ENCODE measurements around the gene GRM1.

Gene GRM1

DNA sequence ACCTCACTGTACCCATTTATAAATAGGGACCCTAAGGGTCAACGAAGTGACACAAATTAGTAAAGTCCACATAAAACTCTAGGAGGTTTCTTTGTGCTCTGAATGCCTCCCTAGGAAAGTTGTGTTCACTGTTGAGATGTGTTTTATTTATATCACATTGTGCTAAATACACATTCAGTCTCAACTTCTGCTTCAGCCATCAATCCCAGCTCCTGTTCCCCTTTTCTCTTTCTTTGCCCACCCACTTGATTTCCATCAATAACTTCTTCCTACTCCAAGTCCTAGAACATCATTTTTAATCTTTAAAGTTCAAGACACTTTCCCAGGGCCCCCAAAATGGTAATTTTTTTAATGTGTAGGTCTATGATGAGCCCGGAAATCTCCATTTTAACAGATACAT is 306.5 kb downstream of the GRM1 start:
- no peaks in the 10 kb centered on the region for H3K27me3 ChIP-seq (ENCODE audit: low read depth, low read length)
- H3K27ac ChIP-seq (ENCODE audit: low read length): no peak overlapping the region
- no peaks in the 10 kb centered on the region for H3K36me3 ChIP-seq (ENCODE audit: control insufficient read depth in 1 of 2, insufficient read depth in 2 of 2, low read length in 2 of 2)
- no peak overlapping the region for H3K4me3 ChIP-seq (ENCODE audit: low read depth in 1 of 2, low read length in 2 of 2)
- no peaks in the 10 kb centered on the region for H3K4me1 ChIP-seq (ENCODE audit: control insufficient read depth in 1 of 2, insufficient read depth in 2 of 2, low read length in 2 of 2)
- no peaks in the 10 kb centered on the region for H3K9me3 ChIP-seq (ENCODE audit: control insufficient read depth in 1 of 2, low read length in 2 of 2)

GRCh38 chr6:146336191-146336590 is 307.3 kb downstream of the GRM1 start:
- Histone ChIP-seq H3K27ac (ENCODE audit: low read length) (no peak overlapping the region), H3K4me1 (ENCODE audit: control insufficient read depth in 1 of 2, insufficient read depth in 2 of 2, low read length in 2 of 2) (no peaks in the 10 kb centered on the region), H3K36me3 (ENCODE audit: control insufficient read depth in 1 of 2, insufficient read depth in 2 of 2, low read length in 2 of 2) (no peaks in the 10 kb centered on the region), H3K27me3 (ENCODE audit: low read depth, low read length) (no peaks in the 10 kb centered on the region), H3K9me3 (ENCODE audit: control insufficient read depth in 1 of 2, low read length in 2 of 2) (no peaks in the 10 kb centered on the region), H3K4me3 (ENCODE audit: low read depth in 1 of 2, low read length in 2 of 2) (no peak overlapping the region)

DNA sequence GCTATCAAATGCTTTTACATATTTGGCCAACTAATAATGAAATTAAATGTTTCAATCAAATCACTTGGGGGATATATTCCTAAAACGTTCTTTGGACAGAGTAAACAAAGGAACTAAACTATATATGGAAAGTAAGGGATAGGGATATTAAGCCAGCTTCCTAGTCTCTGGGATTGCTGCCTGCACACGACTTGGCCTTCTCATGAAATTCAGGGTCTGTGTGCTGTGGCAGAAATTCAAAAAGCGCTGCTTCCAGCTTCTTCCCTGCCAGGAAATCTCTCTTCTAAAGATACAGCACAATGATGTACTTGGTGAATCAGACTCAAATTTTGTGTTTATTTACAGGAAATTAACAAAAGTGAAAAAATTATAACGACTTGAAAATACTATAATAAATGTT is 308.5 kb downstream of the GRM1 start:
- Histone ChIP-seq H3K27ac (ENCODE audit: low read length) (no peak overlapping the region), H3K4me1 (ENCODE audit: control insufficient read depth in 1 of 2, insufficient read depth in 2 of 2, low read length in 2 of 2) (no peaks in the 10 kb centered on the region), H3K27me3 (ENCODE audit: low read depth, low read length) (no peaks in the 10 kb centered on the region), H3K36me3 (ENCODE audit: control insufficient read depth in 1 of 2, insufficient read depth in 2 of 2, low read length in 2 of 2) (no peaks in the 10 kb centered on the region), H3K4me3 (ENCODE audit: low read depth in 1 of 2, low read length in 2 of 2) (no peak overlapping the region), H3K9me3 (ENCODE audit: control insufficient read depth in 1 of 2, low read length in 2 of 2) (no peaks in the 10 kb centered on the region)

DNA sequence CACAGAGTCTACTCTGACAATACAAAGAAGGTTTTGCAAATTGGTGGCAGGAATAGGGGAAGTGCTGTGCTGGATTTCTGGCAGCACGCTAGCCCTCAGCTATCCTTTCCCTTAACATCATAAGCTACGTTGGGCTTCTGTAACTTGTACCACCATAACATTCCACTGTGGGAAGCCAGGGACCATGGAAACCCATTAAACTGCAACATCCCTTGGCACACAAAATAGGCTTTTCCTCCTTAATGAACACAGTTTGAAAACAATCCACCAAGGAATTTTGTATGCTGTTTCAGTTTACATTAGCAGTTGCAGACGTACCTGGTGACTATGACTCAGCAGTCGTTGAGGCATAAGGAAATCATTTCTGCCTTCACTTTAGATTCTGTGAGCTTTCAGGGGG is 310.9 kb downstream of the GRM1 start:
- no peaks in the 10 kb centered on the region for H3K4me1 ChIP-seq (ENCODE audit: control insufficient read depth in 1 of 2, insufficient read depth in 2 of 2, low read length in 2 of 2)
- no peaks in the 10 kb centered on the region for H3K27me3 ChIP-seq (ENCODE audit: low read depth, low read length)
- no peaks in the 10 kb centered on the region for H3K36me3 ChIP-seq (ENCODE audit: control insufficient read depth in 1 of 2, insufficient read depth in 2 of 2, low read length in 2 of 2)
- no peak overlapping the region for H3K27ac ChIP-seq (ENCODE audit: low read length)
- H3K9me3 ChIP-seq (ENCODE audit: control insufficient read depth in 1 of 2, low read length in 2 of 2): no peaks in the 10 kb centered on the region
- no peak overlapping the region for H3K4me3 ChIP-seq (ENCODE audit: low read depth in 1 of 2, low read length in 2 of 2)

DNA sequence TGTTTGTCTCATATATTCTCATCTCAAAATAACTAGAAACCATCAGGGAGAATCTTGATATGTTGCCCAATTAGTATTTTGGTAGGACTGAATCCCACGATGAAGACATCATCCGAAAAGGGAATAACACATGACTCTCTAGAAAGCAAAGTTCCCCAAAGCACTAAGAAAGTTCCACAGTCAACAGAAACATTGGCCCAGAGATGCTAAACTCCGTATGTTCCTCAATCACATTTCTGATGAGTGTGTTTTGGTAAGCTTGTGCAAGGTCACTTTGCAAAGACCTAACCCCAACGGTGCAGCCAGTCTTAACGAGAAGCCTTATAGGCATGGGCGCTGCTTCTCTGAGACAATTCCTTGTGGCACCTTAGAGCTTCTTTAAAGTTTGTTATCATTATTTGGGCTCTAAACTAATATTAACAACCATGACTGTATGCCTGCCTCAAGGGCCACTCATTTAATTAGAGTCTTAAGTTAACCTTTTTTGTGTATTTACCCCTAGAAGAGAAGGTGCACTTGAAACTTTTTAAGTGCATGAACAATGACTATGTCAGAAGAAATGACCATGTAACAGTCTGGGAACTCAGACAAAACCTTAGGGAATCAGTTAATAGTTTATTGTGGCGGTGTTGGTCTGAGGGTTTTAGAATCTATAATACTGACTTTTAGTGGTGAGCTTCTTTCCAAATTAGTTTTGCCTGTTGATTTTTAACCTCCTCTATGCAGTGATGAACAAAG is 312.8 kb downstream of the GRM1 start:
- Histone ChIP-seq H3K9me3 (ENCODE audit: control insufficient read depth in 1 of 2, low read length in 2 of 2) (no peaks in the 10 kb centered on the region), H3K4me1 (ENCODE audit: control insufficient read depth in 1 of 2, insufficient read depth in 2 of 2, low read length in 2 of 2) (no peaks in the 10 kb centered on the region), H3K27me3 (ENCODE audit: low read depth, low read length) (no peaks in the 10 kb centered on the region), H3K4me3 (ENCODE audit: low read depth in 1 of 2, low read length in 2 of 2) (no peak overlapping the region), H3K27ac (ENCODE audit: low read length) (no peak overlapping the region), H3K36me3 (ENCODE audit: control insufficient read depth in 1 of 2, insufficient read depth in 2 of 2, low read length in 2 of 2) (no peaks in the 10 kb centered on the region)

DNA sequence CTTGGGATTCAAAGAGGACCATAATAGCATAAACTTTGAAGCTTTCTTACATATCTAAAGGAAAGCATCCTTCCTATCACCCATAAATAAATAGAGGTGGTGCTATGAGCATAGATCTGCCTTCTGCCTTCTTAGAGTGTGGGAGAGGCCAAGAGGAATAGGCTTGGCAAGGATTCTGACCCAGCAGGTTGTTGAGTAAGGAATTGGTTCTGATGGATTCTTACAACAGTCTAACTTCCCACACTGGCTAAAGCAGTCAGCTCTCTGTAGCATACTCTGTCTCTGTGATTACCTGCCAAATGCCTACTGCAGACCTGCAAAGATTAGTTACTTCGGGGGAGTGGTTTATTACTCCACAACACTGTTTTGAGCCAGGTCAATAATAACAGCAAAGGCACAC is 316.7 kb downstream of the GRM1 start:
- Histone ChIP-seq H3K4me1 (ENCODE audit: control insufficient read depth in 1 of 2, insufficient read depth in 2 of 2, low read length in 2 of 2) (no peaks in the 10 kb centered on the region), H3K27me3 (ENCODE audit: low read depth, low read length) (no peaks in the 10 kb centered on the region), H3K27ac (ENCODE audit: low read length) (no peak overlapping the region), H3K36me3 (ENCODE audit: control insufficient read depth in 1 of 2, insufficient read depth in 2 of 2, low read length in 2 of 2) (no peaks in the 10 kb centered on the region), H3K4me3 (ENCODE audit: low read depth in 1 of 2, low read length in 2 of 2) (no peak overlapping the region), H3K9me3 (ENCODE audit: control insufficient read depth in 1 of 2, low read length in 2 of 2) (no peaks in the 10 kb centered on the region)

DNA sequence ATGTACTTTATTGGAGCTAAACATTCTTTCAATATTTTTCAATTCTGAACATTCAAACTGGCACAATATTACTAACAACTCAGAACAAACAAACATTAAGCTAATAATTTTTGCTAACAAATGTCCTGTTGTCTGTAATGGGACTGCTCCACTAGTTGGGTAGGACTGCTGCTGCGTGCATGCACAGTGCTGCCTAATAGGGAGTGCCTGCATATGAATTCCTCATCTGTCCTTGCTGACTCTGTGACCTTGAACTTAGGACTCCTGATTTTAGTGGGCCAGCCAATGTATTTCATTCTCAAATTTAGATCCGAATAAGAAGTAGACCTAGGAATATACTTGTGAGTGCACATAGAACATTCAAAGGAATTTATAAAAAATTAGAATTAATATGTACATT is 318.2 kb downstream of the GRM1 start:
- no peak overlapping the region for H3K4me3 ChIP-seq (ENCODE audit: low read depth in 1 of 2, low read length in 2 of 2)

DNA sequence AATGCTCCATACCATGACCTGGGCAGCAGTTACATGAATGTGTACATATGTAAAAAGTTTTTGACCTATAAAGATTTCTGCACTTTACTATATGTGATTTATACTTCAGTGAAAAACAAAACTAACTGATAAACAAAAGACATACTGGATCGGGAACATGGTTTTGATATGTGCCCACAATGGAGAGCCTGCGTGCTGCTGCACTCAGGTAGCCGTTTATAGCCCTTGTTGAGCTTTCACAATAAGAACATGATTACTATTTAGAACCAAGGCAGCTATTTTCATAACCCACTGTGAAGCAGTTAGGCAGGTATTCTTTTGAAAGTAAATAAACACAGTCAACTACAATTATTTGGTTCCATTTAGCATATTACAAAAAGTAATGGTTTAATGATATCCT is 318.8 kb downstream of the GRM1 start:
- Histone ChIP-seq H3K4me3 (ENCODE audit: low read depth in 1 of 2, low read length in 2 of 2) (no peak overlapping the region), H3K36me3 (ENCODE audit: control insufficient read depth in 1 of 2, insufficient read depth in 2 of 2, low read length in 2 of 2) (no peaks in the 10 kb centered on the region), H3K9me3 (ENCODE audit: control insufficient read depth in 1 of 2, low read length in 2 of 2) (no peaks in the 10 kb centered on the region), H3K4me1 (ENCODE audit: control insufficient read depth in 1 of 2, insufficient read depth in 2 of 2, low read length in 2 of 2) (no peaks in the 10 kb centered on the region), H3K27ac (ENCODE audit: low read length) (no peak overlapping the region), H3K27me3 (ENCODE audit: low read depth, low read length) (no peaks in the 10 kb centered on the region)

More for the DNA sequence above, 318.2 kb downstream of the GRM1 start:
- no peaks in the 10 kb centered on the region for H3K36me3 ChIP-seq (ENCODE audit: control insufficient read depth in 1 of 2, insufficient read depth in 2 of 2, low read length in 2 of 2)
- no peaks in the 10 kb centered on the region for H3K9me3 ChIP-seq (ENCODE audit: control insufficient read depth in 1 of 2, low read length in 2 of 2)
- H3K27ac ChIP-seq (ENCODE audit: low read length): no peak overlapping the region
- no peaks in the 10 kb centered on the region for H3K4me1 ChIP-seq (ENCODE audit: control insufficient read depth in 1 of 2, insufficient read depth in 2 of 2, low read length in 2 of 2)
- H3K27me3 ChIP-seq (ENCODE audit: low read depth, low read length): no peaks in the 10 kb centered on the region

- no peak overlapping the region for H3K4me3 ChIP-seq (ENCODE audit: low read depth in 1 of 2, low read length in 2 of 2)
- H3K27ac ChIP-seq (ENCODE audit: low read length): no peak overlapping the region
- no peaks in the 10 kb centered on the region for H3K4me1 ChIP-seq (ENCODE audit: control insufficient read depth in 1 of 2, insufficient read depth in 2 of 2, low read length in 2 of 2)
- H3K27me3 ChIP-seq (ENCODE audit: low read depth, low read length): no peaks in the 10 kb centered on the region
- H3K36me3 ChIP-seq (ENCODE audit: control insufficient read depth in 1 of 2, insufficient read depth in 2 of 2, low read length in 2 of 2): no peaks in the 10 kb centered on the region
- H3K9me3 ChIP-seq (ENCODE audit: control insufficient read depth in 1 of 2, low read length in 2 of 2): no peaks in the 10 kb centered on the region
These were observed 322.2 kb downstream of the GRM1 start for GRCh38 chr6:146351018-146351417.

DNA sequence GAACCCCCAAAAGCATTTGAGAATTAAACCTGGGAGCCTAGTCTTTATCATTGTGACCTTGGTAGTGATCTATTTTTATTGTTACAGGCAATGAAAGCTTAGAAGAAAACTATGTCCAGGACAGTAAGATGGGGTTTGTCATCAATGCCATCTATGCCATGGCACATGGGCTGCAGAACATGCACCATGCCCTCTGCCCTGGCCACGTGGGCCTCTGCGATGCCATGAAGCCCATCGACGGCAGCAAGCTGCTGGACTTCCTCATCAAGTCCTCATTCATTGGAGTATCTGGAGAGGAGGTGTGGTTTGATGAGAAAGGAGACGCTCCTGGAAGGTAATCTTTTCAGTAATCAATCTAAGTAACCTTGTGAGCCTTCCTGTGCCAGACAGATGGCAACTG is 323.3 kb downstream of the GRM1 start:
- no peaks in the 10 kb centered on the region for H3K9me3 ChIP-seq (ENCODE audit: control insufficient read depth in 1 of 2, low read length in 2 of 2)
- H3K36me3 ChIP-seq (ENCODE audit: control insufficient read depth in 1 of 2, insufficient read depth in 2 of 2, low read length in 2 of 2): no peaks in the 10 kb centered on the region
- H3K4me1 ChIP-seq (ENCODE audit: control insufficient read depth in 1 of 2, insufficient read depth in 2 of 2, low read length in 2 of 2): no peaks in the 10 kb centered on the region
- no peak overlapping the region for H3K4me3 ChIP-seq (ENCODE audit: low read depth in 1 of 2, low read length in 2 of 2)
- no peaks in the 10 kb centered on the region for H3K27me3 ChIP-seq (ENCODE audit: low read depth, low read length)
- no peak overlapping the region for H3K27ac ChIP-seq (ENCODE audit: low read length)

GRCh38 chr6:146354451-146354850 is 325.6 kb downstream of the GRM1 start:
- Histone ChIP-seq H3K9me3 (ENCODE audit: control insufficient read depth in 1 of 2, low read length in 2 of 2) (no peaks in the 10 kb centered on the region), H3K4me3 (ENCODE audit: low read depth in 1 of 2, low read length in 2 of 2) (no peak overlapping the region), H3K27ac (ENCODE audit: low read length) (no peak overlapping the region), H3K36me3 (ENCODE audit: control insufficient read depth in 1 of 2, insufficient read depth in 2 of 2, low read length in 2 of 2) (no peaks in the 10 kb centered on the region), H3K4me1 (ENCODE audit: control insufficient read depth in 1 of 2, insufficient read depth in 2 of 2, low read length in 2 of 2) (no peaks in the 10 kb centered on the region), H3K27me3 (ENCODE audit: low read depth, low read length) (no peaks in the 10 kb centered on the region)

DNA sequence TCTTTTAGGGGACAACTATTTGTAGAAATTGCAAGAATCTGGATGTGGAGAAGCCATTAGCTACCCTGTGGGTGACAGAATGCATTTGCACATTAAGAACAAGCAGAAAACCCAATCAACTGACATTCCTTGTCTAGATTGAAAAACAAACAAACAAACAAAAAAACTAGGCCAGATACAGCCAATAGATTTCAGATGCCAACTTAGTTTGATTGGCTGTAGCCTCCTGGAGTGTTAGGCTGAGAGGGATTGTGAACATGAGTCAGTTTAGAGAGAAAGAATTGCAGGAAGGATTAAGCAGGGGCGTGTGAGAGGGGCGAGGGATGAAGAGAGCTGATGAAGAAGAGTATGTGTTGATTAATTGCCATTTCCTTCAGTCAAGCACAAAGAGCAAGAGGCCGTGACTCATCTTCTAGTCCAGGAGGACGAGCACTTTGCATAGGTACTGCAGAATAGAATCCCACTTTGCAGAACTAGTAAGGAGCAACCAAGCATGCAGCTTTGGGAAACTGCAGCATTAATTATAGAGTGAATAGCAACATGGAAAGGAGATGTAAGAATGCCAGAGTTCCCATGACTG is 326.7 kb downstream of the GRM1 start:
- no peaks in the 10 kb centered on the region for H3K4me1 ChIP-seq (ENCODE audit: control insufficient read depth in 1 of 2, insufficient read depth in 2 of 2, low read length in 2 of 2)
- H3K9me3 ChIP-seq (ENCODE audit: control insufficient read depth in 1 of 2, low read length in 2 of 2): no peaks in the 10 kb centered on the region
- H3K27me3 ChIP-seq (ENCODE audit: low read depth, low read length): no peaks in the 10 kb centered on the region
- H3K27ac ChIP-seq (ENCODE audit: low read length): no peak overlapping the region
- no peak overlapping the region for H3K4me3 ChIP-seq (ENCODE audit: low read depth in 1 of 2, low read length in 2 of 2)
- H3K36me3 ChIP-seq (ENCODE audit: control insufficient read depth in 1 of 2, insufficient read depth in 2 of 2, low read length in 2 of 2): no peaks in the 10 kb centered on the region

Data from muscle layer of duodenum (tissue), 2 donors.